SK-N-SH (cell line): ENCODE measurements around the gene MCCC1. TPM values are rescaled to one million over a fixed set of nuclear protein-coding genes. Genes with fewer than 3 reads are reported as not detected.

Source experiments
- CTCF ChIA-PET: fragments of 300-600, 350-600 bp; formaldehyde crosslinking; extraction: SDS; loops from one replicate; lab custom pipeline; 2021; lab: Yijun Ruan, JAX
- POLR2A ChIA-PET: fragments of 350-600 bp; sonication (Branson Sonifier 250); formaldehyde crosslinking; extraction: SDS; loops from one replicate; lab custom pipeline; 2020; ENCODE audit warnings: antibody characterized with exemption, inconsistent platforms; lab: Yijun Ruan, JAX
- DNase-seq: peaks from one replicate; pipeline ENCODE4 v3.0.0; 2012
- H2AFZ ChIP-seq: fragments of 200-600 bp; sonication (generic); 2 replicates; pipeline ENCODE4 v1.8.1; 2016; ENCODE audit warnings: antibody characterized with exemption, mild to moderate bottlenecking, low read depth
- H3F3A ChIP-seq: fragments of 200-600 bp; sonication (generic); replicated peaks from 2 replicates; pipeline ENCODE3; 2016; ENCODE audit warnings: antibody characterized with exemption, mild to moderate bottlenecking; ENCODE audit not compliant: insufficient read depth
- H3K27ac ChIP-seq, 2 experiments: fragments of 200-500 bp in 1 of 2; fragments of 200-600 bp in 1 of 2; sonication (Bioruptor generic) in 1 of 2; sonication (generic), shearing (Covaris generic) in 1 of 2; 2 replicates each; pipeline versions ENCODE4 v1.5.1 to v1.6.1; 2014 to 2016; ENCODE audit warnings: low read depth in 2 of 2, inconsistent platforms in 1 of 2, low read length in 1 of 2, mild to moderate bottlenecking in 1 of 2, mixed read lengths in 1 of 2
- H3K27me3 ChIP-seq: fragments of 200-600 bp; sonication (generic), shearing (Covaris generic); 2 replicates; pipeline ENCODE4 v1.6.1; 2016; ENCODE audit warnings: mixed run types; ENCODE audit not compliant: insufficient read depth
- H3K36me3 ChIP-seq, 2 experiments: fragments of 200-500 bp in 1 of 2; fragments of 200-600 bp in 1 of 2; sonication (Bioruptor generic) in 1 of 2; sonication (generic) in 1 of 2; replicated peaks in 1 of 2; 2 replicates each; pipeline versions ENCODE3 to v1.5.1; 2014 to 2016; ENCODE audit warnings: low read length in 1 of 2, mild to moderate bottlenecking in 1 of 2; ENCODE audit not compliant: insufficient read depth in 2 of 2, control insufficient read depth in 1 of 2
- H3K4me1 ChIP-seq, 2 experiments: fragments of 200-500 bp in 1 of 2; fragments of 200-600 bp in 1 of 2; sonication (Bioruptor generic) in 1 of 2; sonication (generic), shearing (Covaris generic) in 1 of 2; 2 replicates each; pipeline versions ENCODE4 v1.5.1 to v1.6.1; 2014 to 2016; ENCODE audit warnings: low read depth in 1 of 2, low read length in 1 of 2, mixed run types in 1 of 2; ENCODE audit not compliant: insufficient read depth in 2 of 2, control insufficient read depth in 1 of 2
- H3K4me2 ChIP-seq: fragments of 200-600 bp; sonication (generic), shearing (Covaris generic); 2 replicates; pipeline ENCODE4 v1.6.1; 2017; ENCODE audit warnings: mixed run types
- H3K4me3 ChIP-seq, 2 experiments: fragments of 200-500 bp in 1 of 2; fragments of 200-600 bp in 1 of 2; sonication (Bioruptor generic) in 1 of 2; sonication (generic), shearing (Covaris generic) in 1 of 2; 2 replicates each; pipeline versions ENCODE4 v1.5.1 to v1.8.1; 2014 to 2016; ENCODE audit warnings: low read depth in 2 of 2, inconsistent platforms in 1 of 2, low read length in 1 of 2, mild to moderate bottlenecking in 1 of 2, mixed read lengths in 1 of 2, moderate library complexity in 1 of 2
- H3K79me2 ChIP-seq: fragments of 200-600 bp; sonication (generic); 2 replicates; pipeline ENCODE4 v1.8.1; 2017; ENCODE audit warnings: mild to moderate bottlenecking; ENCODE audit not compliant: insufficient read depth
- H3K9ac ChIP-seq: fragments of 200-600 bp; sonication (generic); 2 replicates; pipeline ENCODE4 v1.6.1; 2017; ENCODE audit warnings: mixed run types
- H3K9me2 ChIP-seq: fragments of 200-600 bp; sonication (generic); 2 replicates; pipeline ENCODE4 v1.6.1; 2017; ENCODE audit warnings: mixed run types
- H3K9me3 ChIP-seq: fragments of 200-600 bp; sonication (generic); 2 replicates; pipeline ENCODE4 v1.6.1; 2017; ENCODE audit warnings: mixed run types, mild to moderate bottlenecking, moderate library complexity
- H4K20me1 ChIP-seq: fragments of 200-600 bp; sonication (generic); 2 replicates; pipeline ENCODE4 v1.6.1; 2017; ENCODE audit warnings: mild to moderate bottlenecking, mixed run types; ENCODE audit not compliant: insufficient read depth
- CHD2 ChIP-seq: fragments of 150-350 bp; IDR thresholded peaks from 2 replicates; pipeline ENCODE4 v1.6.1; 2018; ENCODE audit warnings: low read length; ENCODE audit not compliant: partially characterized antibody
- CTCF ChIP-seq: fragments of 200-600 bp; sonication (generic); IDR thresholded peaks from 2 replicates; pipeline ENCODE4 v1.6.1; 2017; ENCODE audit warnings: antibody characterized with exemption, mild to moderate bottlenecking, moderate library complexity
- EZH2phosphoT487 ChIP-seq: fragments of 200-600 bp; sonication (generic); IDR thresholded peaks from 2 replicates; pipeline ENCODE4 v1.6.1; 2017; ENCODE audit warnings: low read depth, mixed run types, mild to moderate bottlenecking, antibody characterized with exemption, moderate library complexity, borderline replicate concordance
- FOXJ3 ChIP-seq: sonication (generic); formaldehyde crosslinking; IDR thresholded peaks from 2 replicates; pipeline ENCODE4 v1.5.1; 2020; ENCODE audit warnings: mild to moderate bottlenecking, missing genetic modification reagents
- FOXM1 ChIP-seq: IDR thresholded peaks from 2 replicates; pipeline ENCODE4 v1.4.0; 2012; ENCODE audit warnings: low read depth, mild to moderate bottlenecking
- JUND ChIP-seq: IDR thresholded peaks from 2 replicates; pipeline ENCODE4 v1.4.0; 2012
- MEF2A ChIP-seq: IDR thresholded peaks from 2 replicates; pipeline ENCODE4 v1.4.0; 2012; ENCODE audit warnings: low read depth, borderline replicate concordance
- MXI1 ChIP-seq: IDR thresholded peaks from 2 replicates; pipeline ENCODE4 v1.6.1; 2012; ENCODE audit warnings: mild to moderate bottlenecking, low read depth, low read length, improper control_type of control experiment
- NFIC ChIP-seq: IDR thresholded peaks from 2 replicates; pipeline ENCODE4 v1.4.0; 2012; ENCODE audit warnings: borderline replicate concordance
- NRF1 ChIP-seq: IDR thresholded peaks from 2 replicates; pipeline ENCODE4 v1.6.1; 2012; ENCODE audit warnings: low read depth, mild to moderate bottlenecking, low read length
- PBX3 ChIP-seq: IDR thresholded peaks from 2 replicates; pipeline ENCODE4; 2012
- RCOR1 ChIP-seq: fragments of 150-350 bp; IDR thresholded peaks from 2 replicates; pipeline ENCODE4 v1.6.1; 2017; ENCODE audit warnings: antibody characterized with exemption, low read length
- SMC3 ChIP-seq: IDR thresholded peaks from 2 replicates; pipeline ENCODE4 v1.6.1; 2012; ENCODE audit warnings: low read depth, low read length, improper control_type of control experiment
- TCF12 ChIP-seq: IDR thresholded peaks from 2 replicates; pipeline ENCODE4 v1.4.0; 2012
- USF2 ChIP-seq: fragments of 150-350 bp; IDR thresholded peaks from 2 replicates; pipeline ENCODE4 v1.6.1; 2017; ENCODE audit warnings: antibody characterized with exemption, low read length, low read depth, borderline replicate concordance
- WGBS: methylation state at CpG from one replicate; pipeline ENCODE4 v1.1.6; 2017; ENCODE audit warnings: low lambda C conversion rate; 5-methylcytosine and 5-hydroxymethylcytosine counted together
- polyA plus RNA-seq, 3 experiments: library from polyadenylated mRNA; depleted of rRNA; stranded (reverse); fragments of >200 nt; gene quantifications; 2 replicates each; pipeline ENCODE4 v1.2.3, GENCODE V29; 2012

MCCC1 gene
- polyA plus RNA-seq, 1 of the 3 experiments (the other 2 are of a cell fraction): 15.4 TPM

- CTCF ChIA-PET: interaction anchor here (1.3 kb wide), 1 partner anchor 9 kb away, joined by 4 read pairs; no protein-coding TSS in a partner anchor
- no peak overlapping the region for H2AFZ ChIP-seq
These were observed 72.0 kb downstream of the MCCC1 start for GRCh38 chr3:183027276-183027675.

More at GRCh38 chr3:183027276-183027675, 72.0 kb downstream of the MCCC1 start:
- TF ChIP-seq FOXJ3 (CRISPR knock-in tag): no peak
- TF ChIP-seq FOXM1: no peak
- TF ChIP-seq SMC3: no peak
- TF ChIP-seq USF2: no peak
- no peak for TF ChIP-seq JUND
- no peak for TF ChIP-seq NRF1
- TF ChIP-seq TCF12: no peak
- no peak for TF ChIP-seq MEF2A
- TF ChIP-seq MXI1: no peak
- no peak for TF ChIP-seq RCOR1
- TF ChIP-seq CHD2: no peak
- TF ChIP-seq NFIC: no peak
- no peak for TF ChIP-seq EZH2phosphoT487
- no peak for TF ChIP-seq CTCF
- TF ChIP-seq PBX3: no peak
- Histone ChIP-seq H4K20me1 (no peaks in the 10 kb centered on the region), H3K27me3 (no peaks in the 10 kb centered on the region), H3K4me1 (no peaks in the 10 kb centered on the region), H3K9ac (no peak overlapping the region), H3F3A (no peaks in the 10 kb centered on the region), H3K9me3 (0 out of 2 replicates have a peak, but pooled peaks cover 8% of the 10 kb centered on the region), H3K4me2 (no peak overlapping the region), H3K27ac (no peak overlapping the region), H3K79me2 (no peaks in the 10 kb centered on the region), H3K36me3 (peaks cover 17 to 27% of the 10 kb centered on the region in 2 experiments), H3K4me3 (no peak overlapping the region), H3K9me2 (no peaks in the 10 kb centered on the region)
- POLR2A ChIA-PET: no interaction called here
- no peak for DNase-seq
- WGBS: 100% methylated on average over 1 of the region's 1 CpG
